Keratinocyte (primary cell): ENCODE data around the gene ZNF44. TPM values are rescaled to one million over a fixed set of nuclear protein-coding genes. Genes with fewer than 3 reads are reported as not detected.

Experiments
- DNase-seq: peaks from one replicate; pipeline ENCODE4 v3.0.0-alpha.2; 2011; ENCODE audit warnings: low read depth, missing footprints, low spot score
- FAIRE-seq: peaks from 2 replicates; lab custom pipeline; 2011; peaks lifted over from hg19 to GRCh38; lab: Jason Lieb, UNC
- H2AFZ ChIP-seq: 2 replicates; pipeline ENCODE4 v1.6.0; 2012; ENCODE audit warnings: low read length, control low read depth, inconsistent platforms; ENCODE audit not compliant: control insufficient read depth
- H3K27ac ChIP-seq: 2 replicates; pipeline ENCODE4 v1.5.1; 2011; ENCODE audit warnings: low read length; ENCODE audit not compliant: control insufficient read depth, insufficient read depth
- H3K27me3 ChIP-seq: 3 replicates; pipeline ENCODE4 v1.6.0; 2011; ENCODE audit warnings: low read length; ENCODE audit not compliant: control insufficient read depth, insufficient read depth; ENCODE audit errors: extremely low read depth
- H3K36me3 ChIP-seq, 2 experiments: 2 replicates in 1 of 2; 3 replicates in 1 of 2; pipeline ENCODE4 v1.5.1; 2011; ENCODE audit warnings: low read length in 2 of 2, mild to moderate bottlenecking in 1 of 2; ENCODE audit not compliant: control insufficient read depth in 2 of 2, insufficient read depth in 2 of 2; ENCODE audit errors: extremely low read depth in 1 of 2
- H3K4me1 ChIP-seq: 3 replicates; pipeline ENCODE4 v1.5.1; 2011; ENCODE audit warnings: low read length; ENCODE audit not compliant: control insufficient read depth, insufficient read depth; ENCODE audit errors: extremely low read depth
- H3K4me2 ChIP-seq: 3 replicates; pipeline ENCODE4 v1.6.0; 2011; ENCODE audit warnings: low read depth, low read length; ENCODE audit not compliant: control insufficient read depth, insufficient read depth; ENCODE audit errors: extremely low read depth
- H3K4me3 ChIP-seq, 3 experiments: fragments of 200-600 bp in 1 of 3; sonication (generic) in 1 of 3; 2 replicates in 2 of 3; 3 replicates in 1 of 3; pipeline ENCODE4 v1.5.1; 2011 to 2016; ENCODE audit warnings: low read length in 3 of 3, mild to moderate bottlenecking in 3 of 3, control low read depth in 2 of 3, inconsistent platforms in 1 of 3, low read depth in 1 of 3, mixed read lengths in 1 of 3, mixed run types in 1 of 3, moderate library complexity in 1 of 3; ENCODE audit not compliant: control insufficient read depth in 2 of 3, insufficient read depth in 2 of 3; ENCODE audit errors: extremely low read depth in 1 of 3
- H3K79me2 ChIP-seq: 2 replicates; pipeline ENCODE4 v1.6.0; 2012; ENCODE audit warnings: low read length; ENCODE audit not compliant: control insufficient read depth, insufficient read depth
- H3K9ac ChIP-seq: 3 replicates; pipeline ENCODE4 v1.6.0; 2011; ENCODE audit warnings: low read length; ENCODE audit not compliant: control insufficient read depth, insufficient read depth; ENCODE audit errors: extremely low read depth
- H3K9me1 ChIP-seq: 3 replicates; pipeline ENCODE4 v1.6.0; 2011; ENCODE audit warnings: low read length; ENCODE audit not compliant: control insufficient read depth, insufficient read depth; ENCODE audit errors: extremely low read depth
- H3K9me3 ChIP-seq: 2 replicates; pipeline ENCODE4 v1.5.1; 2012; ENCODE audit warnings: low read depth, low read length; ENCODE audit not compliant: control insufficient read depth
- H4K20me1 ChIP-seq: 3 replicates; pipeline ENCODE4 v1.6.0; 2011; ENCODE audit warnings: low read length; ENCODE audit not compliant: control insufficient read depth, insufficient read depth; ENCODE audit errors: extremely low read depth
- EZH2 ChIP-seq: IDR thresholded peaks from one replicate; pipeline ENCODE4 v1.6.1; 2012; ENCODE audit warnings: inconsistent platforms, mild to moderate bottlenecking, low read length, moderate library complexity
- dilution Hi-C: fragments of 300-500 bp; cut with MboI; formaldehyde crosslinking; loops from one replicate; pipeline ENCODE4 v1.7.0; 2020; ENCODE audit warnings: low sequenced_read_pairs; ENCODE audit not compliant: extremely low pct_ligation_motif_present
- polyA plus RNA-seq, 5 experiments: library from polyadenylated mRNA; depleted of rRNA in 3 of 5; stranded (reverse) in 3 of 5; stranded (forward) in 1 of 5; unstranded in 1 of 5; fragments of >200 nt; gene quantifications; 1 replicate in 1 of 5; 2 replicates in 3 of 5; 3 replicates in 1 of 5; pipeline versions ENCODE4 v1.2.1 to v1.2.3, GENCODE V29; 2011 to 2012; ENCODE audit warnings: missing spikeins in 2 of 5, low read depth in 1 of 5, low replicate concordance in 1 of 5
- TF ChIP-seq, protein P1 (sequence below), 3 experiments: IDR thresholded peaks in 1 of 3; conservative IDR thresholded peaks in 1 of 3; optimal IDR thresholded peaks in 1 of 3; 2 replicates in 2 of 3; 3 replicates in 1 of 3; pipeline versions ENCODE3 to v1.5.1; 2011; ENCODE audit warnings: low read length in 3 of 3, mild to moderate bottlenecking in 3 of 3, moderate library complexity in 2 of 3, control low read depth in 1 of 3, inconsistent platforms in 1 of 3; ENCODE audit not compliant: insufficient read depth in 2 of 3; ENCODE audit errors: extremely low read depth in 1 of 3

The ZNF44 gene
- polyA plus RNA-seq, 1 donor (not counting 4 experiments of a cell fraction or from before 2014, with no cell fraction given) = 5.2 TPM

DNA sequence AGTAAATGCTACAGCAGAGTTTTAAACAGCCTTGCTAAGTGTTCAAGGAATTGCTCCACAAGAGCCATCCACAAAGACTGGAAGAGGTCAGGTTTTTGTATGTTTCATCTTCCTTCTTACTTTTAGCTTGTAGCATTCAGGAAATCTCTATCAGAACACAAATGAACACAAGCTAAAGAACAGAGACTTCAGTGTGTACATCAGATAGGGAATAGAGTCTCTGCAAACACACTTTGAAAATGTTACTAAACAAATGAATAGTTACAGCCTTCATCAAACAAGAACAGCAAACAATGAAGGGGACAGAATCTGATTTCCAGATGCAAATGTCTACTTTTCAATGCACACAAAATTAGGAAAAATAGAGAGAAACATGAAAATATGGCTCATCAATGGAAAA, 31.0 kb upstream of the ZNF44 start:
- H2AFZ ChIP-seq = no peak overlapping the region
- TF ChIP-seq, protein P1, sequence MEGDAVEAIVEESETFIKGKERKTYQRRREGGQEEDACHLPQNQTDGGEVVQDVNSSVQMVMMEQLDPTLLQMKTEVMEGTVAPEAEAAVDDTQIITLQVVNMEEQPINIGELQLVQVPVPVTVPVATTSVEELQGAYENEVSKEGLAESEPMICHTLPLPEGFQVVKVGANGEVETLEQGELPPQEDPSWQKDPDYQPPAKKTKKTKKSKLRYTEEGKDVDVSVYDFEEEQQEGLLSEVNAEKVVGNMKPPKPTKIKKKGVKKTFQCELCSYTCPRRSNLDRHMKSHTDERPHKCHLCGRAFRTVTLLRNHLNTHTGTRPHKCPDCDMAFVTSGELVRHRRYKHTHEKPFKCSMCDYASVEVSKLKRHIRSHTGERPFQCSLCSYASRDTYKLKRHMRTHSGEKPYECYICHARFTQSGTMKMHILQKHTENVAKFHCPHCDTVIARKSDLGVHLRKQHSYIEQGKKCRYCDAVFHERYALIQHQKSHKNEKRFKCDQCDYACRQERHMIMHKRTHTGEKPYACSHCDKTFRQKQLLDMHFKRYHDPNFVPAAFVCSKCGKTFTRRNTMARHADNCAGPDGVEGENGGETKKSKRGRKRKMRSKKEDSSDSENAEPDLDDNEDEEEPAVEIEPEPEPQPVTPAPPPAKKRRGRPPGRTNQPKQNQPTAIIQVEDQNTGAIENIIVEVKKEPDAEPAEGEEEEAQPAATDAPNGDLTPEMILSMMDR (optimal IDR thresholded peaks at IDR 0.05 in 1 of 3, IDR thresholded peaks at IDR 0.05 in 1 of 3, conservative IDR thresholded peaks at IDR 0.05 in 1 of 3; ENCODE audit: extremely low read depth in 1 of 3, insufficient read depth in 2 of 3, low read length in 3 of 3) = no peak
- TF ChIP-seq EZH2 = no peak
- H3K36me3 ChIP-seq = no peaks in the 10 kb centered on the region
- H3K4me3 ChIP-seq = no peak overlapping the region
- no peak for DNase-seq
- H3K4me2 ChIP-seq = no peak overlapping the region
- H3K79me2 ChIP-seq = peaks cover 1% of the 10 kb centered on the region
- no peak overlapping the region for H3K9ac ChIP-seq
- H3K27me3 ChIP-seq = no peaks in the 10 kb centered on the region
- H3K4me1 ChIP-seq = no peaks in the 10 kb centered on the region
- H3K9me1 ChIP-seq = no peaks in the 10 kb centered on the region
- peak; percentile 29 for FAIRE-seq
- peaks cover 2% of the 10 kb centered on the region for H3K9me3 ChIP-seq
- dilution Hi-C loops = no loop called here
- H3K27ac ChIP-seq = no peak overlapping the region
- H4K20me1 ChIP-seq = no peaks in the 10 kb centered on the region

DNA sequence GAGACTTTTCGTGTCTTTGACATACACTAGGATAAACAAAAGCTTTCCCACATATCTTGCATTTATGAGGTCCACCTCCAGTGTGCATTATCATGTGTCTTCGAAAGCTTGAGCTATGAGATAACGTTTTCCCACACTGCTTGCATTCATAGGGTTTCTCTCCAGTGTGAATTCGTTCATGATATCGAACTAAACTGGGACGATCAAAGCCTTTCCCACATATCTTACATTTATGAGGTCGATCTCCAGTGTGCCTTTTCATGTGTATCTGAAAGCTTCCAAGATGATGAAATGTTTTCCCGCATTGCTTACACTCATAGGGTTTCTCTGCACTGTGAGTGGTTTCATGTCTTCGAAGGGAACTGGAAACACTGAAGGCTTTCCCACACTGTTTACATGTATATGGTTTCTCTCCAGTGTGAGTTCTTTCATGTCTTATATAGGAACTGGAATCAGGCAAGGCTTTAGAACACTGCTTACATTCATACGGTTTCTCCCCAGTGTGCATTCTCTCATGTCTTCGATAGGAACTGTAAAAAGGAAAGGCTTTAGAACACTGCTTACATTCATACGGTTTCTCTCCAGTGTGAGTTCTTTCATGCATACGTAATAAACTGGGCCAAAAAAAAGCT, 24.2 kb upstream of the ZNF44 start:
- no peak overlapping the region for H3K4me3 ChIP-seq
- H3K9ac ChIP-seq = no peak overlapping the region
- peaks cover 16% of the 10 kb centered on the region for H3K9me3 ChIP-seq
- no peaks in the 10 kb centered on the region for H3K9me1 ChIP-seq
- H3K4me1 ChIP-seq = no peaks in the 10 kb centered on the region
- no peaks in the 10 kb centered on the region for H3K79me2 ChIP-seq
- DNase-seq (no peak), FAIRE-seq (peak; percentile 41)
- no peaks in the 10 kb centered on the region for H3K27me3 ChIP-seq
- no peak overlapping the region for H3K27ac ChIP-seq
- TF ChIP-seq, protein P1 (optimal IDR thresholded peaks at IDR 0.05 in 1 of 3, IDR thresholded peaks at IDR 0.05 in 1 of 3, conservative IDR thresholded peaks at IDR 0.05 in 1 of 3; ENCODE audit: extremely low read depth in 1 of 3, insufficient read depth in 2 of 3, low read length in 3 of 3) = no peak
- no peak for TF ChIP-seq EZH2
- peaks cover 0 to 6% of the 10 kb centered on the region in 2 experiments for H3K36me3 ChIP-seq
- no peak overlapping the region for H2AFZ ChIP-seq
- H3K4me2 ChIP-seq = no peak overlapping the region
- no peaks in the 10 kb centered on the region for H4K20me1 ChIP-seq
- dilution Hi-C loops = no loop called here
